Progenitor cell of endocrine pancreas (in vitro differentiated cells): ENCODE data around the gene PMVK. TPM values are rescaled to one million over a fixed set of nuclear protein-coding genes. Genes with fewer than 3 reads are reported as not detected.

Experiments used
- DNase-seq: peaks from one replicate; pipeline ENCODE4 v3.0.0; 2021; ENCODE audit warnings: low spot score; ENCODE audit not compliant: unreplicated experiment
- H3K27ac Mint-ChIP-seq: 2 replicates; pipeline ENCODE4 v1.8.0; 2021; ENCODE audit warnings: mild to moderate bottlenecking, moderate library complexity, mixed read lengths
- H3K27me3 Mint-ChIP-seq: 2 replicates; pipeline ENCODE4 v1.8.0; 2021; ENCODE audit warnings: mixed read lengths
- H3K36me3 Mint-ChIP-seq: 2 replicates; pipeline ENCODE4 v1.8.0; 2022; ENCODE audit warnings: mixed read lengths; ENCODE audit not compliant: insufficient read depth
- H3K4me1 Mint-ChIP-seq: 2 replicates; pipeline ENCODE4 v1.8.0; 2021; ENCODE audit warnings: low read depth, mixed read lengths
- H3K4me3 Mint-ChIP-seq: 2 replicates; pipeline ENCODE4 v1.8.0; 2021; ENCODE audit warnings: low read depth, mild to moderate bottlenecking, moderate library complexity, mixed read lengths
- H3K9me3 Mint-ChIP-seq: 2 replicates; pipeline ENCODE4 v1.8.0; 2021; ENCODE audit warnings: low read depth, mixed read lengths
- total RNA-seq: library from RNA; stranded (reverse); gene quantifications from 2 replicates; pipeline ENCODE4 v1.2.1, GENCODE V29; 2021
- TF ChIP-seq, protein P1 (sequence below): fragments of 200-600 bp; sonication (generic); IDR thresholded peaks from one replicate; pipeline ENCODE4 v1.5.0; 2021; ENCODE audit warnings: antibody characterized with exemption, mild to moderate bottlenecking; ENCODE audit not compliant: unreplicated experiment

The PMVK gene
- total RNA-seq, 1 donor from 2014 or later: 26.9 TPM

DNA sequence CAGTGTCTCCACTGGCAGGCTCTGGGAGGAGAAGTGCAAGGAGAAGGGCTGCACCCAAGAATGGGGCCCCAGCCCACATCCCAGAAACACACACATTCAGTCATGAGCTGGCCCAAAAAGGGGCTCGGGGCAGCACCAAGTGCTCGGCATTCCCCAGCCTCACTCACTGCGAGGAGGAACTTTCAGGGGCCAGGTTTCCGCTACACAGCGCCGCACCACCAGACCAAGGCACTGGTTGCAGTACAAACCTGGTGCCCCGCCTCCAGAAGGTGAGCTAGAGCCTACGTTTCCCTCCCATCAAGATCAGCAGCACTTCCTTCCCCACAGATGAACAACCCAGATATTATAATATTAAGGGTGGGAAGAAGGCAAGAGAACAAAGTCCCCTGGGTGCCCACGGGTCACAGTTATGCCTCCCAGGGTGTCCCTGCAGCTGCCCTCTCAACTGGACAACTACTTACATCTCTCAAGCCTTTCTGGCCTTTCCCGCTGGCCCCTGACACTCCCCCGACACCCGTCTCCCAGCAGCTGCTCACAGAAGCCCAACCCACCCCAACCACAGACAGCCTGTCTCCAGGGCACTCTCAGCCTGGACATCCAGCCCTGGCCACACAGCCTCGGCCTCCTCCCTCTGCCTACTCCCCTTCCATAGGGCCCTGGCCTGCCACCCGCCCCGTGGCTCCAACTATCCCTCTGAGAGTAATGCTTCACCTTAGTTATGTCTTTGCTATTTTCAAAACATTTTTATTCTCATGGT is 15.6 kb upstream of the PMVK start:
- no peak for DNase-seq
- Mint-ChIP-seq H3K9me3 (no peaks in the 10 kb centered on the region), H3K36me3 (peaks cover 5% of the 10 kb centered on the region), H3K4me3 (no peak overlapping the region), H3K27ac (peak overlapping the region; percentile 78), H3K4me1 (peaks cover 31% of the 10 kb centered on the region), H3K27me3 (no peaks in the 10 kb centered on the region)
- TF ChIP-seq, protein P1, sequence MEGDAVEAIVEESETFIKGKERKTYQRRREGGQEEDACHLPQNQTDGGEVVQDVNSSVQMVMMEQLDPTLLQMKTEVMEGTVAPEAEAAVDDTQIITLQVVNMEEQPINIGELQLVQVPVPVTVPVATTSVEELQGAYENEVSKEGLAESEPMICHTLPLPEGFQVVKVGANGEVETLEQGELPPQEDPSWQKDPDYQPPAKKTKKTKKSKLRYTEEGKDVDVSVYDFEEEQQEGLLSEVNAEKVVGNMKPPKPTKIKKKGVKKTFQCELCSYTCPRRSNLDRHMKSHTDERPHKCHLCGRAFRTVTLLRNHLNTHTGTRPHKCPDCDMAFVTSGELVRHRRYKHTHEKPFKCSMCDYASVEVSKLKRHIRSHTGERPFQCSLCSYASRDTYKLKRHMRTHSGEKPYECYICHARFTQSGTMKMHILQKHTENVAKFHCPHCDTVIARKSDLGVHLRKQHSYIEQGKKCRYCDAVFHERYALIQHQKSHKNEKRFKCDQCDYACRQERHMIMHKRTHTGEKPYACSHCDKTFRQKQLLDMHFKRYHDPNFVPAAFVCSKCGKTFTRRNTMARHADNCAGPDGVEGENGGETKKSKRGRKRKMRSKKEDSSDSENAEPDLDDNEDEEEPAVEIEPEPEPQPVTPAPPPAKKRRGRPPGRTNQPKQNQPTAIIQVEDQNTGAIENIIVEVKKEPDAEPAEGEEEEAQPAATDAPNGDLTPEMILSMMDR: no peak

- Mint-ChIP-seq H3K27ac (no peak overlapping the region), H3K9me3 (no peaks in the 10 kb centered on the region), H3K27me3 (no peaks in the 10 kb centered on the region), H3K4me3 (no peak overlapping the region), H3K4me1 (peaks cover 3% of the 10 kb centered on the region), H3K36me3 (peaks cover 7% of the 10 kb centered on the region)
- DNase-seq: no peak
- TF ChIP-seq, protein P1: no peak
Observed at GRCh38 chr1:154948079-154948478, 11.6 kb upstream of the PMVK start.

DNA sequence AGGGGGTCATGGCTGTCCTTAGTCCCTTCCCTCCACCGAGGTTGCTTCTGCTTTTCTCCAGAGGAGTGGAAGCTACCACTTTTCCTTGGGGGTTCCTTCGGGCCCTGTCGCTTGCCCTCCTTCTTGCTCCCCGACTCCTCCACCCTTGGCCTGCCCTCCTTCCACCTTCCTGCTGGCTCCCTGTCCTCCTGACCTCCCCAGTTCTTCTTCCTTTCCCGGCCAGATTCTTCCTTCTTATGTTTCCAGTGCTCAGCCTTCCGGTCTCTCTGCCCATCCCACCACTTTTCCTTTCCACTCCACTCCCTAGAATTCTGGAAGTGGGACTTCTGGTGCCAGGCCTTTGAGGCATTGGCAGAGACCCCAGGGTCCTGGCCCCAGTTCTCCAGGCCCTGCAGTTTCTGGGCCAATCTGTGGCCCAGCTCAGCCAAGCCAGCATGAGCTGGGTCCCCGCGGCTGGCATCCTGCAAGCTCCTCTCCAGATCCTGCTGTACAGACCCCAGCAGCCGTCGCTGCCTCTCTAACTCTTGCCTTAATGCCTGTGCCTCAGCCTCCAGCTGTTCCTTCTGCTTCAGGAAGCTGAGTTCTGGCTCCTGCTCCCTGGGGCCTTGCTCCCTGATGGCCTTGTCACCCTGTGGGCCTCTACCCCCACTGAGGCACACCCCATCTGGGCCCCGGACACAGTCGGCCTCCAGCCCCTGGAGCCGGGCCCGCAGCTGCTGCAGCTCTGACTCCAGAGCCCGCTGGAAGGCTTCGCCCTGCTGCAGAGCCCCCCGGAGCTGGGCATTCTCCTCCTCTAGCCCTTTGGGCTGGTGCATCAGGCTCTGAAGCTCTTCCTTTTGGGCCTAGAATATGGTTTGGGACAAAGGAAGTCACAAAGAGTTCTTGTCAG is 9.7 kb upstream of the PMVK start:
- Mint-ChIP-seq H3K4me3 (no peak overlapping the region), H3K4me1 (no peaks in the 10 kb centered on the region), H3K36me3 (peaks cover 7% of the 10 kb centered on the region), H3K9me3 (no peaks in the 10 kb centered on the region), H3K27ac (no peak overlapping the region), H3K27me3 (no peaks in the 10 kb centered on the region)
- DNase-seq: no peak
- TF ChIP-seq, protein P1: no peak

DNA sequence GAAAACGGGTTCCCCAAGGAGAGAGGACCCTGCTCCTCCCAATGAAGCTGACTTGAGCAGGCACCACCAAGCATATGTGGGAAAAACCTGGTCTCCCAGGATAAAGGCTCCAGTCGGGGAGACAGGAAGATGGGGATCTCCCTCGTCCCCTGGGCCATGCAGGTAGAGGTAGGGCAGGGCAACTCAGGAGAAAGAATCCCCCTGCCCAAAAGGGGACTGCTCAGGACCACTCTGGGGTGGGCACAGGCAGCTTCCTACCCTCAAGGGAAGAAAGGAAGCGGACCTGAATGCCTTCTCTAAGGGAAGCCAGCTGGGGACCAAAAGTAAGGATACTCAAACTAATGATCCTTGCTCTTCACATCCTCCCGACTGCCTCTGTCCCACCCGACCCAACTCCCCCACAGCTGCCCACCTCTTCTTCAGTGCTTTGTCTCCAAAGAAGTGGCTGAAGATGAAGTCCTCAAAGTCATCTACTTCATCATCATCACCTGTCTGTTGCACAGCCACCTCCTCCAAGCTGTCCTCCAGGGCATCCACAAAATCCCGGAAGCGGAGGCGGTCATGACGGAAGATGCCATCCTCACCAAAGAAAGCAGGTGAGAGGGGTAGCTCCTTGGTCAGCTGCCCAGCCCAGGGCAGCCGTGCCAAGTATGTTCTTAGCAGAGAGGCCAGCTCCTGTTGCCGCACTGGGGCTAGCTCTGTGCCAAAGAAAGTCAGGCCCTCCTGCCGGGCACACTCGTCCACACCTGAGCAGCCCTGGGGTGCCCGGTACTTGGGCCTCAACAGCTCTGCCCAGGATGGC is 8.8 kb upstream of the PMVK start:
- no peaks in the 10 kb centered on the region for H3K27me3 Mint-ChIP-seq
- no peaks in the 10 kb centered on the region for H3K9me3 Mint-ChIP-seq
- H3K36me3 Mint-ChIP-seq: peaks cover 4% of the 10 kb centered on the region
- TF ChIP-seq, protein P1: no peak
- H3K27ac Mint-ChIP-seq: no peak overlapping the region
- H3K4me3 Mint-ChIP-seq: no peak overlapping the region
- H3K4me1 Mint-ChIP-seq: no peaks in the 10 kb centered on the region
- DNase-seq: no peak
